ENCODE measurements around the gene AGMO.

DNA sequence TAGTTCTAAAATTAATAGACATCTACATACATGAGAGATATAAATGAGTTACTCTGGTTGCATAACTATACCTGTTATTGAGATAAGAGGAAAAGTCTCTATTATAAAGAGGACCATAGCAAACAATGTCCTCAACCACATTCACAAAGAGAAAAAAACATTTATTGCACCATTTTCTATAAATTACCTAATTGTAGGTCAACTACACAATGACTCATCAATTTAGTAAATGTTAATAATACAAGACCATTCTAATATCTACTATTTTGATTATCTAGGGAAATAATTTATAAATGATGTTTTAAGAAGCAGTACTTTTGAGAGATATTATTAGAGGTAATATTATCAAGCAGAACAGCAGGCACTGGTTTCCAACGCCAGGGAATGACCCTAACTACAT, 246.1 kb downstream of the AGMO start:
- TF ChIP-seq POLR2AphosphoS5 (IDR thresholded peaks at IDR 0.05) = no peak
- TF ChIP-seq, protein P1, sequence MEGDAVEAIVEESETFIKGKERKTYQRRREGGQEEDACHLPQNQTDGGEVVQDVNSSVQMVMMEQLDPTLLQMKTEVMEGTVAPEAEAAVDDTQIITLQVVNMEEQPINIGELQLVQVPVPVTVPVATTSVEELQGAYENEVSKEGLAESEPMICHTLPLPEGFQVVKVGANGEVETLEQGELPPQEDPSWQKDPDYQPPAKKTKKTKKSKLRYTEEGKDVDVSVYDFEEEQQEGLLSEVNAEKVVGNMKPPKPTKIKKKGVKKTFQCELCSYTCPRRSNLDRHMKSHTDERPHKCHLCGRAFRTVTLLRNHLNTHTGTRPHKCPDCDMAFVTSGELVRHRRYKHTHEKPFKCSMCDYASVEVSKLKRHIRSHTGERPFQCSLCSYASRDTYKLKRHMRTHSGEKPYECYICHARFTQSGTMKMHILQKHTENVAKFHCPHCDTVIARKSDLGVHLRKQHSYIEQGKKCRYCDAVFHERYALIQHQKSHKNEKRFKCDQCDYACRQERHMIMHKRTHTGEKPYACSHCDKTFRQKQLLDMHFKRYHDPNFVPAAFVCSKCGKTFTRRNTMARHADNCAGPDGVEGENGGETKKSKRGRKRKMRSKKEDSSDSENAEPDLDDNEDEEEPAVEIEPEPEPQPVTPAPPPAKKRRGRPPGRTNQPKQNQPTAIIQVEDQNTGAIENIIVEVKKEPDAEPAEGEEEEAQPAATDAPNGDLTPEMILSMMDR (IDR thresholded peaks at IDR 0.05) = no peak

All from prostate gland (tissue), 2 donors.